Measurements from ENCODE around the gene GRB7.

- TF ChIP-seq EZH2 (IDR thresholded peaks at IDR 0.05; ENCODE audit: low read length) (no peak), CTCF (optimal IDR thresholded peaks at IDR 0.05 in 1 of 3, IDR thresholded peaks at IDR 0.05 in 1 of 3, conservative IDR thresholded peaks at IDR 0.05 in 1 of 3; ENCODE audit: extremely low read depth in 1 of 3, insufficient read depth in 2 of 3, low read length in 3 of 3) (no peak)
These were observed 34.5 kb upstream of the GRB7 start for GRCh38 chr17:39702901-39703893.
